Kidney capillary endothelial cell (primary cell): ENCODE measurements around the gene PDIA6.
"Not testable (repeated sequence)": the region's sequence is repeated elsewhere in the genome, so short reads cannot be mapped to it uniquely, and the experiment has no call there.

Source experiments
- DNase-seq: peaks from one replicate; pipeline ENCODE4 v3.0.0-alpha.2; 2018; ENCODE audit warnings: low spot score

PDIA6 gene

GRCh38 chr2:10780821-10781220 lies 31.8 kb downstream of the PDIA6 start:
- not testable (repeated sequence) for DNase-seq

- DNase-seq = no peak
Measured at GRCh38 chr2:10780491-10780820, 32.1 kb downstream of the PDIA6 start.

GRCh38 chr2:10779776-10780490 lies 32.7 kb downstream of the PDIA6 start:
- DNase-seq = no peak

GRCh38 chr2:10778724-10779115 lies 33.9 kb downstream of the PDIA6 start:
- DNase-seq = no peak

GRCh38 chr2:10777842-10778723 lies 34.5 kb downstream of the PDIA6 start:
- DNase-seq = no peak

- no peak for DNase-seq
Measured at GRCh38 chr2:10777111-10777841, 35.3 kb downstream of the PDIA6 start.

GRCh38 chr2:10776231-10776977 lies 36.2 kb downstream of the PDIA6 start:
- no peak for DNase-seq

- DNase-seq = no peak
Measured at GRCh38 chr2:10775831-10776230, 36.8 kb downstream of the PDIA6 start.

GRCh38 chr2:10775021-10775780 lies 37.4 kb downstream of the PDIA6 start:
- DNase-seq = no peak

GRCh38 chr2:10774394-10774793 lies 38.2 kb downstream of the PDIA6 start:
- DNase-seq = no peak

GRCh38 chr2:10773821-10774341 lies 38.7 kb downstream of the PDIA6 start:
- no peak for DNase-seq

GRCh38 chr2:10772868-10773215 lies 39.7 kb downstream of the PDIA6 start:
- DNase-seq = no peak

- no peak for DNase-seq
Measured at GRCh38 chr2:10772201-10772867, 40.3 kb downstream of the PDIA6 start.

GRCh38 chr2:10771786-10772185 lies 40.8 kb downstream of the PDIA6 start:
- DNase-seq = no peak

- no peak for DNase-seq
Measured at GRCh38 chr2:10770956-10771750, 41.4 kb downstream of the PDIA6 start.

GRCh38 chr2:10768063-10768507 lies 44.5 kb downstream of the PDIA6 start:
- no peak for DNase-seq

- no peak for DNase-seq
Measured at GRCh38 chr2:10765914-10766313, 46.7 kb downstream of the PDIA6 start.

GRCh38 chr2:10765461-10765860 lies 47.1 kb downstream of the PDIA6 start:
- no peak for DNase-seq

- no peak for DNase-seq
Measured at GRCh38 chr2:10764896-10765295, 47.7 kb downstream of the PDIA6 start.
